HG02759 (cell line): ENCODE results near the gene PCSK6.
"Not testable (repeated sequence)": the region's sequence is repeated elsewhere in the genome, so short reads cannot be mapped to it uniquely, and the experiment has no call there.

Experiments used
- ATAC-seq: cut with Tn5 transposase; IDR thresholded peaks from one replicate; pipeline ENCODE4 v1.9.1; 2021; ENCODE audit warnings: mild to moderate bottlenecking, moderate library complexity; ENCODE audit not compliant: unreplicated experiment

The PCSK6 gene

GRCh38 chr15:101361418-101361817, 128.1 kb downstream of the PCSK6 start:
- no peak for ATAC-seq

- no peak for ATAC-seq
These were observed 130.1 kb downstream of the PCSK6 start for GRCh38 chr15:101359365-101359947.

DNA sequence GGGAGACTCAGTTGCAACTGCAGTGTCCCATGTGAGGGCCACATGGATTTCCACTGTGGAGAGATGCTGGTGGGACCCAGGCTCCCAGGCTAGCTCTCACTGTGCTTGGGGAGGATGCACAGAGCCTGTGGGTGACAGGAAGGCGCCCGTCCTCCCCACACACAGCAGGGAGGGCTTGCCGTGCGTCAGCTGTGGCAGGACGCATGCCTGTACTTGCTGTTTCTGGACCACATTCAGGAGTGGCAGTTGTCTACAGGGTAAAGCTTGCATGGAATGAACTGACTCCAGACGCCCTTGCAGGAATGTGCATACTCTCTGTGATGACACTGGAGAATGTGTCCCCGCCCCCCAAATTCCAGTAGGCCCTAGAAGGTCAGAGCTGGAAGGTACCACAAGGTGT, 130.6 kb downstream of the PCSK6 start:
- ATAC-seq: no peak

- no peak for ATAC-seq
These were observed 131.6 kb downstream of the PCSK6 start for GRCh38 chr15:101357885-101358284.

DNA sequence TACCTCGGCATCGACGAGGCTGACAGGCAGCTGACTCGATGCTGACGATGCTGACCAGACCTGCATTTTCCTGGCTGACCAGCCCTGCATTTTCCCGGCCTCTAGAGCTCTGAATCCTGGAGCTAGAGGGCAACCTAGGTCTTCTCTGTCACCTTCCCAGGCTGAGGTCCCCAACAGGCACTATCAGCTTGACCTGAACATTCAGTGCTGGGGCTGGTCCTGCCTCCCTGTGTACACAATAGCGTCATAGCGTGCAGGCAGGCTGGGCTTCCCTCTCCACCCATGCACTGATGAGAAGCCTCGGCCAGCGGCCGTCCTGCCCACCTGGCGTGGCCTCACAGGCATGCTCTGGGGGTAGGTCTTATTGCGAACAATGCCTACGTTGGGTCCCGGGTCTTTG, 132.2 kb downstream of the PCSK6 start:
- no peak for ATAC-seq

DNA sequence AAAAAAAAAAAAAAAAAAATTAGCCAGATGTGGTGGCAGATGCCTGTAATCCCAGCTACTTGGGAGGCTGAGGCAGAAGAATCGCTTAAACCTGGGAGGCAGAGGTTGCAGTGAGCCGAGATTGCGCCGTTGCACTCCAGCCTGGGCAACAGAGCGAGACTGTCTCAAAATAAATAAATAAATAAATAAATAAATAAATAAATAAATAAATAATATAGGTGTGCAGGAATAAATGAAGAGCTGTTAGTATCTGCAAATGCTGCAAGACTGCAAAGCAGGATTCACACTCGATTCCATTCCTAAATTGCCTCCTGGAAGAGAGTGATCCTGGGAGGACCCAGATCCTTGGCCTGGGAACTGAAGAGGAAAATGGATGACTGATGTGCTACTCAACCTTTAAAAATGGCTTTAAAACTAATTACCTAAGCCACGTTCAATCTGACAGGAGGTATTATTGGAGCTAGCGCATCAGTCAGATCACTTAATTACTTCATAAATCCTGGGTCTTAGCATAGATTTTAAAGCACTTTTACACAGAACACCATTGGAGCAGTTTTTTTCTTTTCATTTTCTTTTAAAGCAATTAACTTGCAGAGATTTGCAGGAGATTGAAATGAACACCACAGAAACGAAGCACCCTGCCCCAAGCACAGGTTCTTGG, 132.9 kb downstream of the PCSK6 start:
- not testable (repeated sequence) for ATAC-seq

- no peak for ATAC-seq
These were observed 133.6 kb downstream of the PCSK6 start for GRCh38 chr15:101355678-101356464.

DNA sequence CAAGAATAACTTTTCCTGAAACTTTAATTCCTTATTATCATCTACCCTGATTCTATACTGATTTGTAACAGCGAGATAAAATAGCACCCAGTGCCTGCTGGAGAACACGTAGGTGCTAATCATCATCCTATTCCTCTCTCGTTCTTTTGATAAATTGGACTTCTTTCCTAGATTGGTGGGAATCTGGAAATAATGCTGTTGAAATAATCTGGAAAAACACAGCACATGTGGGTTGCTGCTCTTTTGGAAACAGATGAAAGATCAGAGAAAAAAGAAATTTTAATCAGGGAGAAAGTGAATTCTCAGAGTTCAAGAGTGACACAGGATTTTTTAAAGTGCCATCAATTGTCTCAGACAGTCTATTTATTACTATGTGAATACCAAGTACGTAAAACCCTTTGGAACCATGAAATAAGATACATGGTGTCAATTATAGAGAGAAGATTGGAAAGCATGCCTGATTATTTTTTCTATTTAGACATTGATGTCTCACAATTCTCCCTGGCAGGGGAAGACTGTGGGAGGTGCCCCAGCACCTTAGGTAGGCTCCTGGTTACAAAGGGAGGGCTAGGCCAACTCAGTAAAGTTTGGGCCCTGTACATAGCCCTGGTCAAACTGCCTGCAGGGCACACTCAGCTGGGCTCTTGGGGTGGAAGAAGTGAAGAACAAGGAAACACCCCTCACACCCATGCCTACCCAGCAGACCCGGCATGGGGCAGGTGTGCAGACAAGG, 134.4 kb downstream of the PCSK6 start:
- no peak for ATAC-seq

DNA sequence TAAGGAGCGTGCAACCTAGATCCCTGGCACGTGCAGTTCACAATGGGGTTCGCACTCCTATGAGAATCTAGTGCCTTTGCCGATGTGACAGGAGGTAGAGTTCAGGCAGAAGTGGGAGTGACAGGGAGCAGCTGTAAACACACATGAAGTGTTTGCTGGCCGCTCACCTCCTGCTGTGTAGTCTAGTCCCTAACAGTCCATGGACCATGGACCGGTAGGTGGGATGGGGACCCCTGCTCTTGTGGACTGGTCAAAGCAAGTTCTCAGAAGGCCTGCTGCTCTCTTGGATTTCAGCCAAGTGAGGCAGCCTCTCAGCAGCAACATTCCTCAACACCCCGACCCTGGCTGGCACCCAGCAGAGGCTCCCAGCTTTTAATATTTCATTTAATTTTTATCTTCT, 136.3 kb downstream of the PCSK6 start:
- no peak for ATAC-seq

DNA sequence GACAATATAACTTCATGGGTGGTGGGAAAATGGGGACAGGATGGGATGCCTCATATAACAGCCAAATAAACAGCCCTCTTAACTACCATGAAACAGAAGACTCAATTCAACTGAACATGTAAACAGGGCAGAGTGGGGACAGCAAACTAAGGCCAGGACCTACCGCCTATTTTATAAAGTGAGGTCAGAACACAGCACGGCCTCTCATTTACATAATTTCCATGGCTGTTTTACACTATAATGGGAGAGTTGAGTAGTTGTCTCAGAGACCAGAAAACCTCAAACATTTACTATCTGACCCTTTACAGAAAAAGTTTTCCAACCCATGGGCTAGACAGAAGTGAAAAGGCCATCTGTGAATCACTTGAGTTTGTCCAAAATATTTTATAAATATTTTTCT, 137.8 kb downstream of the PCSK6 start:
- no peak for ATAC-seq

GRCh38 chr15:101349047-101349951, 140.2 kb downstream of the PCSK6 start:
- no peak for ATAC-seq

DNA sequence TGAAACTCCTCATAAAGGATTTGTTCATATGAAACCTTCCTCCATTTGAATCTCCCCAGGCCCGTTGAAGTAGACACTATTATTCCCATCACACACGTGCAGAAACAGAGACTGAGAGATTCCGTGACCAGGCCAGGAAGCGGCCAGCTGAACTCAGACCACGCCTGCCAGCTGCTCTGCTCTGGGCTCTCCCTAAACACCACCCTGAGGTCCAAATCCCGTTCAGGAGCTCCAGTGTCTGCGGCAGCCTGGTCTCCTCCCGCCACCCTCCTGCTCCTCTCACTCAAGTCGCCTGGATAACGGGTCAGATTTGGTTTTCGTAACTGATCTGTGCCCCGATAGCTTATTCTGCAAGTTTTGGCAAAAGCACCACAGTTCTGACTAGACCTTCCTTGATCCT, 140.9 kb downstream of the PCSK6 start:
- ATAC-seq: no peak

- ATAC-seq: no peak
These were observed 141.5 kb downstream of the PCSK6 start for GRCh38 chr15:101348015-101348414.

DNA sequence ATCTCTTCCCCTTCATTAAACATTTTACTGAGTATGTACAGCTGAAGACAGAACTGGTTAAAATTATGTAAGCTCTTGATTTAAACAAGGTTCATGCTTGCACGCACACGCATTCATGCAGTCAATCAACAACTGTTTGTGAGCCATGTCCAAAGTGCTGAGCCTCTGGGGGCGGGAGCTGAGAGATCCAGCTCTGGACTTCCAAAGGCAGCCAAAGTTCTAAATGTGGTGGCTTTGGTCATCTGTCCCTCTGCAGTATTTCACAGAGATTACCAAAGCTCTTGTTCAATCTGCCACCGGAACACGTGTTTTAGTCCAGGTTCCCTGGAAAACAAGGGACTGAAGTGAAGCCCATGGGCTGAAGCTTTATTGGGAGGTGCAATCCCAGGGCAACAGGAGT, 142.1 kb downstream of the PCSK6 start:
- ATAC-seq: no peak

GRCh38 chr15:101346928-101347327, 142.6 kb downstream of the PCSK6 start:
- ATAC-seq: no peak

DNA sequence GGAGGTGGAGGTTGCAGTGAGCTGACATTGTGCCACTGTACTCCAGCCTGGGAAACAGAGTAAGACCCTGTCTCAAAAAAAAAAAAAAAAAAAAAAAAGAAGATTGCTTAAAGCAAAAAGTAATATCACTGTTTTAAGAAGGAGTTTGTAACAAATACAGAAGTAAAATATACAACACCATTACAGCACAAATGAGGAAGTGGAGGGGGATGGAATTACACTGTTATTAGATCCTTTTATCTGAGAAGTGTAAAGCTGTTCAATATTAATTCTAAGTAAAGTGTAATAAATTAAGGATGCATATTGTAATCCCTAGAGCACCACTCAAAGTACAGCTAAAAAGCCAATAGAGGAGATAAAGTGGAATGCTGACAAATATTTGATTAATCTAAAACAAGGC, 147.5 kb downstream of the PCSK6 start:
- no peak for ATAC-seq

- no peak for ATAC-seq
These were observed 150.9 kb downstream of the PCSK6 start for GRCh38 chr15:101338502-101339057.

DNA sequence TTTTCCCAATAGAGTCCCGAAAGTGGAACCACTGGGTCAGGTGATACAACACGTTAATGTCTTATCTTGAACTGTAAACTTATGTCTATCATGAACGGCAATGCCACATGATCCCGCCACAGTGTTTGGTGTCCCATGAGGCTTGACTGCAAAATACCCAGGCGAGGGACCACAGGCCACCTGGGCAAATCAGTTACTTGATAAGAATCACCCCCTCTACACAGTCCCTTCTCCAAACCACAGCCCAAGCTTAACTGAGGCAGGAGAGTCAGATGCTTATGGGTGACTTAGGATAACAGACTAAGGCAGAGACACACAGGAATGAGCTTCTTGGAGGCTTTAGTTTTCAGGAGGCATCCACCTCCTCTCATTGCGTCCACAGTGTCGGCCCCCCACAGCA, 151.5 kb downstream of the PCSK6 start:
- ATAC-seq: no peak

GRCh38 chr15:101333907-101334789, 155.4 kb downstream of the PCSK6 start:
- not testable (repeated sequence) for ATAC-seq
